HL-60 (cell line): ENCODE data around the gene DMD.

Experiments used
- DNase-seq, 2 experiments: peaks; one replicate each; pipeline ENCODE4 v3.0.0-alpha.2; 2010 to 2020; ENCODE audit warnings: low read depth in 1 of 2, low spot score in 1 of 2
- H3K27ac ChIP-seq: fragments of 250-450 bp; sonication (Bioruptor Pico); replicated peaks from 2 replicates; pipeline ENCODE4 v1.5.1; 2020; ENCODE audit warnings: mild to moderate bottlenecking, moderate library complexity
- H3K27me3 ChIP-seq: fragments of 250-450 bp; sonication (Bioruptor Pico); 2 replicates; pipeline ENCODE4 v1.5.1; 2021; ENCODE audit warnings: mild to moderate bottlenecking, moderate library complexity; ENCODE audit not compliant: insufficient read depth, poor library complexity, severe bottlenecking
- H3K4me3 ChIP-seq: replicated peaks from 2 replicates; pipeline ENCODE4 v1.5.1; 2011; ENCODE audit warnings: mild to moderate bottlenecking, control low read depth, low read length; ENCODE audit not compliant: insufficient read depth
- CTCF ChIP-seq: IDR thresholded peaks from one replicate; pipeline ENCODE4 v1.5.1; 2011; ENCODE audit warnings: low read length, control low read depth, inconsistent platforms; ENCODE audit not compliant: insufficient read depth
- GABPA ChIP-seq: IDR thresholded peaks from 2 replicates; pipeline ENCODE4 v1.6.1; 2012; ENCODE audit warnings: low read depth
- POLR2AphosphoS5 ChIP-seq: IDR thresholded peaks from 2 replicates; pipeline ENCODE4 v1.6.1; 2012; ENCODE audit warnings: low read depth
- REST ChIP-seq: IDR thresholded peaks from 2 replicates; pipeline ENCODE4 v1.6.1; 2012; ENCODE audit warnings: low read depth; ENCODE audit not compliant: insufficient replicate concordance
- SPI1 ChIP-seq: IDR thresholded peaks from 2 replicates; pipeline ENCODE4 v1.6.1; 2012; ENCODE audit warnings: low read depth, mild to moderate bottlenecking, borderline replicate concordance

Gene DMD

GRCh38 chrX:31074522-31074921 lies 2136.8 kb downstream of the DMD start:
- no peak for TF ChIP-seq CTCF
- no peak for TF ChIP-seq SPI1
- no peak for TF ChIP-seq POLR2AphosphoS5
- no peak for TF ChIP-seq REST
- TF ChIP-seq GABPA: no peak
- Histone ChIP-seq H3K27me3 (no peaks in the 10 kb centered on the region), H3K4me3 (no peak overlapping the region), H3K27ac (no peak overlapping the region)
- DNase-seq: no peak

- Histone ChIP-seq H3K27ac (no peak within 1 kb of the TSS), H3K4me3 (no peak within 1 kb of the TSS), H3K27me3 (no peaks in the 10 kb centered on the region)
- TF ChIP-seq SPI1 (no peak), GABPA (no peak)
- DNase-seq: no peak
Measured at GRCh38 chrX:31071725-31072124, 2139.6 kb downstream of the DMD start, which contains the start of gene FTHL17. FTHL17 (minus strand) TSS chrX:31072041; CDS start chrX:31071953, 88 bp downstream.

- H3K4me3 ChIP-seq: no peak overlapping the region
- H3K27ac ChIP-seq: no peak overlapping the region
- TF ChIP-seq GABPA (no peak), CTCF (no peak), REST (no peak), SPI1 (no peak), POLR2AphosphoS5 (no peak)
- no peak for DNase-seq
- H3K27me3 ChIP-seq: no peaks in the 10 kb centered on the region
Measured at GRCh38 chrX:31071262-31071661, 2140.1 kb downstream of the DMD start.

- TF ChIP-seq GABPA (no peak), POLR2AphosphoS5 (no peak), SPI1 (no peak), CTCF (no peak), REST (no peak)
- Histone ChIP-seq H3K4me3 (no peak overlapping the region), H3K27me3 (no peaks in the 10 kb centered on the region), H3K27ac (no peak overlapping the region)
- DNase-seq: no peak
Measured at GRCh38 chrX:31070057-31070468, 2141.3 kb downstream of the DMD start.
